Testis (tissue), 3 donors: ENCODE measurements around the gene KCNAB1. TPM values are rescaled to one million over a fixed set of nuclear protein-coding genes. Genes with fewer than 3 reads are reported as not detected.

Source experiments
- DNase-seq: peaks from one replicate; pipeline ENCODE4 v3.0.0-alpha.2; 2019
- H3K27ac ChIP-seq, 2 donors: fragments of 200-600 bp; sonication (generic); one replicate each; pipeline ENCODE4 v1.5.1; 2019
- H3K27me3 ChIP-seq: fragments of 200-600 bp; sonication (generic); one replicate; pipeline ENCODE4 v1.5.1; 2019
- H3K36me3 ChIP-seq: fragments of 200-600 bp; sonication (generic); one replicate; pipeline ENCODE4 v1.5.1; 2017; ENCODE audit warnings: low read depth; ENCODE audit errors: missing control alignments
- H3K4me1 ChIP-seq: fragments of 200-600 bp; sonication (generic); one replicate; pipeline ENCODE4 v1.5.1; 2019
- H3K4me3 ChIP-seq, 2 donors: fragments of 200-600 bp; sonication (generic); one replicate each; pipeline ENCODE4 v1.5.1; 2017 to 2019
- H3K9me3 ChIP-seq: fragments of 200-600 bp; sonication (generic); one replicate; pipeline ENCODE4 v1.5.1; 2017
- POLR2A ChIP-seq: fragments of 450-650 bp; IDR thresholded peaks from one replicate; pipeline ENCODE4 v1.6.1; 2017; ENCODE audit warnings: antibody characterized with exemption, mild to moderate bottlenecking, moderate library complexity
- WGBS, 2 donors: methylation state at CpG; one replicate each; pipeline ENCODE4 v1.1.5; 2018; 5-methylcytosine and 5-hydroxymethylcytosine counted together
- intact Hi-C: fragments of 100-400 bp; cut with DNase I; formaldehyde crosslinking; loops from one replicate; pipeline ENCODE4 v1.15.1; 2023; ENCODE audit warnings: low total_unique reads
- polyA plus RNA-seq: library from polyadenylated mRNA; stranded (reverse); fragments of 350-450 nt; fragmentation: Illumina TruSeq; extraction: RNeasy Lipid Tissue Mini Kit (QIAGEN cat#74804); gene quantifications from one replicate; pipeline ENCODE4 v1.2.3, GENCODE V29; 2014; ENCODE audit warnings: low read depth, low replicate concordance; ENCODE audit not compliant: insufficient read depth
- total RNA-seq, 2 donors: library from RNA; depleted of rRNA; stranded (reverse); fragments of >200 nt; gene quantifications; one replicate each; pipeline ENCODE4 v1.2.3, GENCODE V29; 2016
- TF ChIP-seq, protein P1 (sequence below), 3 experiments: fragments of 450-650 bp in 2 of 3; fragments of 200-600 bp in 1 of 3; sonication (generic) in 1 of 3; IDR thresholded peaks; one replicate each; pipeline ENCODE4 v1.5.1; 2016 to 2019; ENCODE audit warnings: antibody characterized with exemption in 3 of 3, mild to moderate bottlenecking in 2 of 3, moderate library complexity in 1 of 3

The KCNAB1 gene
- total and polyA plus RNA-seq, 3 donors from 2014 or later: 3.8 to 8.9 (median 5.7) TPM

DNA sequence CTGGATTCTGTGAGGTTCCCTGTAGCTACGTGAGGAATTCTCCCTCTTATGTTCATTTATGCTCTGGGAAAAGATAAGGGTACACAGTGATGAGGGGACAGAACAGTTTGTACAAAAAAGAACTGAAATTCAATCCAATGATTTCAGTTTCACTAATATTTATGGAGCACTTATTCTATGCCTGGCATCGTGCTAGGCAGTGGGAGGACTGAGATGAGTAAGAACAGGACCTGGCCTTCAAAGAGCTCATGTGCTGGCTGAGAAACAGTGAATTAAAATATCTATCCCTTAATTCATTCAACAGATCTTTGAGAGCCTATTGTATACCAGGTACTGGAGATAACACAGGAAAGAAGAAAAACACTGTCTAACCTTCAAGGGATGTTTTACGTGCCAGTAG, 412.4 kb downstream of the KCNAB1 start:
- H3K27ac ChIP-seq: peak overlapping the region; percentile 36 to 70

DNA sequence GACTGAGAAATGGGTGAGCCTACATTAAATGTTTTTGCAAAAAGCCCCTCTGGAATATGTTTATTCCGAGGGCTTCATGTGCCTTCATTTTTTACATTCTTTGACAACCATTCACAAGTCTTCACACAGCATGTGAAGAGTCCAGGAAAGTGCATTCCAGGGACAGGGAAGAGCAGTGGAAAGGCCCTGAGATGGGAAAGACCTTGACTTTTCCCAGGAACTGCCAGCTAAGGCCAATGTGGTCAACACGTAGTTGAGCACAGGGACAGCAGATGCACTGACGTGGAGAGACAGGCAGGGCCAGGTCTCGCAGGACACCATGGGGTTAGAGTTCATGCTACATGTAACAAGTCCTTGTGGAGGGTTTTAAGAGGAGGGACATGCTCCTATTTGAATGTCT, 412.8 kb downstream of the KCNAB1 start:
- Histone ChIP-seq H3K9me3 (no peaks in the 10 kb centered on the region), H3K4me3 (no peak overlapping the region), H3K4me1 (peaks cover 32% of the 10 kb centered on the region), H3K27ac (peak overlapping the region; percentile 36 to 70), H3K27me3 (no peaks in the 10 kb centered on the region), H3K36me3 (no peaks in the 10 kb centered on the region)
- 44 to 52% methylated on average over 4 of the region's 4 CpGs for WGBS, 2 donors
- intact Hi-C loops: no loop called here
- no peak for TF ChIP-seq POLR2A
- TF ChIP-seq, protein P1, sequence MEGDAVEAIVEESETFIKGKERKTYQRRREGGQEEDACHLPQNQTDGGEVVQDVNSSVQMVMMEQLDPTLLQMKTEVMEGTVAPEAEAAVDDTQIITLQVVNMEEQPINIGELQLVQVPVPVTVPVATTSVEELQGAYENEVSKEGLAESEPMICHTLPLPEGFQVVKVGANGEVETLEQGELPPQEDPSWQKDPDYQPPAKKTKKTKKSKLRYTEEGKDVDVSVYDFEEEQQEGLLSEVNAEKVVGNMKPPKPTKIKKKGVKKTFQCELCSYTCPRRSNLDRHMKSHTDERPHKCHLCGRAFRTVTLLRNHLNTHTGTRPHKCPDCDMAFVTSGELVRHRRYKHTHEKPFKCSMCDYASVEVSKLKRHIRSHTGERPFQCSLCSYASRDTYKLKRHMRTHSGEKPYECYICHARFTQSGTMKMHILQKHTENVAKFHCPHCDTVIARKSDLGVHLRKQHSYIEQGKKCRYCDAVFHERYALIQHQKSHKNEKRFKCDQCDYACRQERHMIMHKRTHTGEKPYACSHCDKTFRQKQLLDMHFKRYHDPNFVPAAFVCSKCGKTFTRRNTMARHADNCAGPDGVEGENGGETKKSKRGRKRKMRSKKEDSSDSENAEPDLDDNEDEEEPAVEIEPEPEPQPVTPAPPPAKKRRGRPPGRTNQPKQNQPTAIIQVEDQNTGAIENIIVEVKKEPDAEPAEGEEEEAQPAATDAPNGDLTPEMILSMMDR (IDR thresholded peaks at IDR 0.05): no peak
- DNase-seq: no peak

More for the DNA sequence above, 412.4 kb downstream of the KCNAB1 start:
- Histone ChIP-seq H3K9me3 (no peaks in the 10 kb centered on the region), H3K4me3 (no peak overlapping the region), H3K27me3 (no peaks in the 10 kb centered on the region), H3K36me3 (no peaks in the 10 kb centered on the region), H3K4me1 (peaks cover 32% of the 10 kb centered on the region)
- intact Hi-C loops: no loop called here
- 26 to 38% methylated on average over 3 of the region's 3 CpGs for WGBS, 2 donors
- TF ChIP-seq POLR2A: no peak
- TF ChIP-seq, protein P1 (IDR thresholded peaks at IDR 0.05): no peak
- no peak for DNase-seq

DNA sequence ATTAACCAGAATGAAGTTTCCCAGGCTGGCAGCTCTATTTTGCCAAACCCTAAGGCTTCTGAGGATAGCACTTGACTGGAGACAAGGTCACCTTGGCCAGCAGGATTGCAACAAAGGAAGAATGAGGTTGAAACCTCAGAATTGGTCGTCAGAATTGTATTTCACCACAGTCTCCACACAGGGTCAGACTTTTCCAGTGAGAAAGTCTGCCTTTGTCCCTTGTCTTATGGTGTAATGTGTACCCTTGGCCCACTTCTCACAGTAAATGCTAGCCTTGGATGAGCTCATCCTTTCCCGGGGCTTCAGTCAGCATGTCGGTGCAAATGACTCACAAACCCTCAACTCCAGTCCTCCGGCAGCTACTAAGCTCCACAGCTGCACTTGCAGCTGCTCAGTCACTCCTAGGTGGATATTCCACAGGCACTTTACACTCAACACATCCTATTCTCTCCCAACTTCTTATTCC, 414.8 kb downstream of the KCNAB1 start:
- TF ChIP-seq, protein P1 (IDR thresholded peaks at IDR 0.05): peak in 1 of 3 experiments; percentile 42
- no peak for TF ChIP-seq POLR2A
- peaks cover 32% of the 10 kb centered on the region for H3K4me1 ChIP-seq
- WGBS, 2 donors: 28 to 41% methylated on average over 4 of the region's 4 CpGs
- H3K27me3 ChIP-seq: no peaks in the 10 kb centered on the region
- H3K27ac ChIP-seq: peak overlapping the region; percentile 36 to 70
- no peaks in the 10 kb centered on the region for H3K9me3 ChIP-seq
- intact Hi-C loops: no loop called here
- DNase-seq: peak; percentile 65
- no peaks in the 10 kb centered on the region for H3K36me3 ChIP-seq
- H3K4me3 ChIP-seq: no peak overlapping the region

DNA sequence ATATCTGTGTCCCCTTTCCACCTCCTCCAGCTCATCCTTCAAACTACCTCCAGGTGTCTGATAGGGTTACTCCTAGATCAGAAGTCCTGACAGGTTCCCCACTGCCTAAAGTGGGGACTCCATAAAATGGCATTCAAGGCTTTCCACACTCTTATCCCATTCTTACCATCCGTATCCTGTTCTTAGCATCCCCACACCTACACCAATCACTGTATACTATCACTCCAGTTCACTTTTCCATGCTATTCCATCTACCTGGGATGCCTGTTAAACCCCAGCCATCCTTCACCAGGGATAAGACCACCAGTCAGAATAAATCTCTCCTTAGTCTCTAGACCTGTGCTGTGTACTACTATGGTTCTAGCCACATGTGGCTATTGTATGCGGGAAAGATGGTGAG, 415.4 kb downstream of the KCNAB1 start:
- H3K27me3 ChIP-seq: no peaks in the 10 kb centered on the region
- H3K4me1 ChIP-seq: peaks cover 32% of the 10 kb centered on the region
- H3K27ac ChIP-seq: peak overlapping the region in 1 of 2 donors; percentile 53
- DNase-seq: no peak
- intact Hi-C loops: no loop called here
- WGBS, 2 donors: 92 to 95% methylated on average over 2 of the region's 2 CpGs
- TF ChIP-seq POLR2A: no peak
- TF ChIP-seq, protein P1 (IDR thresholded peaks at IDR 0.05): no peak
- H3K4me3 ChIP-seq: no peak overlapping the region
- no peaks in the 10 kb centered on the region for H3K9me3 ChIP-seq
- no peaks in the 10 kb centered on the region for H3K36me3 ChIP-seq
